ENCODE measurements around the gene RAB1B. TPM values are rescaled to one million over a fixed set of nuclear protein-coding genes. Genes with fewer than 3 reads are reported as not detected.
A peak's percentile ranks its signal among the peaks of the same experiment; 100 is the strongest.

The RAB1B gene
- total and polyA plus RNA-seq, 2 donors (not counting 1 experiment from before 2014, with no cell fraction given) = 77.1 to 77.8 TPM

DNA sequence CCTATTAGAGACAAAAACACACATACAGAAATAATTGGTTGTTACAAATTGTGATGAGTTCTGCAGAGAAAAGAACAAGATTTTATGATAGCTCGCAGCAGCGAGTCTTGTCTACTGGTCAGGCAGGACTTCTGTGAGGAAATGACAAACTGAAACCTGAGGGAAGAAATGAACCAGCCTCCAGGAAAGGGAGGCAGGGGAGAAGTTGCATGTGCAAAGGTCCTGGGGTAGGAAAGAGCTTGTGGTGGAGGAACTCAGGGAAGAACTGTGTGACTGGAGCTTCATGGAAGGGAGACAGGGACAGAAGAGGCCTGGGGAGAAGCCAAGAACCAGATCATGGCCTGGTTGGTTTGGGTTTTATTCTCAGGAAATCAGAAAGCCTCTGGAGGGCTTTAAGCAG, 9.2 kb upstream of the RAB1B start:
- H3K27ac ChIP-seq (ENCODE audit: low read length in 2 of 2) = no peak overlapping the region

DNA sequence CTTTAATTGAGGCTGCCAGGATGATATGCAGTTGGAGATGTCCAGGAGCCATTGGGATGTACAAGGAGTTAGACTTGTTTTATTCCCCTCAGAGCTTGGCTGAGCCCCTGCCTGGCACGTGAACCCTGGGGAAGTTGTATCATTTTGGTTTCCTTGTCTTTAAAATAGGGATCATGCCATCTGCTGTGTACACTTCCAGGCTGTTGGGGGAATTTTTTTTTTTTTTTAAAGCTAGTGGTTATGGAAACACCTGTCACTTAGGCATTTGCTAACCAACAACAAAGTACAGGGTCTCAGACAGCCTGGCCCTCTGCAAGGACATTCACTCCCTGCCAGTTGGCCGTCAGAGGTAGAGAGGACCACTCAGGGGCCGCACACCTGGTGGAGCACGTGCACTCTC, 8.5 kb upstream of the RAB1B start:
- intact Hi-C loops (cut with micrococcal nuclease) = no loop called here
- no peaks in the 10 kb centered on the region for H3K27me3 Mint-ChIP-seq
- Histone ChIP-seq H3K4me2 (replicated peaks; ENCODE audit: low read depth, low read length, poor library complexity, severe bottlenecking) (no peak overlapping the region), H3K4me3 (ENCODE audit: control extremely low read depth in 1 of 5, extremely low read depth in 1 of 5, insufficient read depth in 1 of 5, low read depth in 2 of 5, low read length in 4 of 5) (no peak overlapping the region), H3K9me3 (ENCODE audit: control extremely low read depth in 1 of 3, control insufficient read depth in 2 of 3, insufficient read depth in 1 of 3, low read length in 2 of 3) (no peaks in the 10 kb centered on the region), H3K27ac (ENCODE audit: low read length in 2 of 2) (no peak overlapping the region), H3K36me3 (replicated peaks in 1 of 2; ENCODE audit: control extremely low read depth in 1 of 2, control insufficient read depth in 1 of 2, extremely low read depth in 1 of 2, insufficient read depth in 2 of 2, low read length in 1 of 2) (peaks cover 0 to 39% of the 10 kb centered on the region in 2 experiments), H3K27me3 (replicated peaks in 1 of 4; ENCODE audit: control extremely low read depth in 1 of 4, control insufficient read depth in 3 of 4, insufficient read depth in 4 of 4, low read length in 3 of 4) (no peaks in the 10 kb centered on the region), H3K4me1 (ENCODE audit: control insufficient read depth in 2 of 2, insufficient read depth in 2 of 2, low read length in 2 of 2) (peaks cover 13 to 18% of the 10 kb centered on the region in 2 donors), H4K20me1 (ENCODE audit: control insufficient read depth, insufficient read depth, low read length, poor library complexity, severe bottlenecking) (peaks cover 16% of the 10 kb centered on the region), H2AFZ (ENCODE audit: insufficient read depth, low read depth, low read length, poor library complexity, severe bottlenecking) (no peak overlapping the region), H3K79me2 (ENCODE audit: control insufficient read depth, insufficient read depth, low read length) (peaks cover 7% of the 10 kb centered on the region), H3K9ac (ENCODE audit: low read length) (no peak overlapping the region)
- peaks cover 25% of the 10 kb centered on the region for H3K4me1 Mint-ChIP-seq
- no peak overlapping the region for H3K27ac Mint-ChIP-seq
- TF ChIP-seq, protein P1, sequence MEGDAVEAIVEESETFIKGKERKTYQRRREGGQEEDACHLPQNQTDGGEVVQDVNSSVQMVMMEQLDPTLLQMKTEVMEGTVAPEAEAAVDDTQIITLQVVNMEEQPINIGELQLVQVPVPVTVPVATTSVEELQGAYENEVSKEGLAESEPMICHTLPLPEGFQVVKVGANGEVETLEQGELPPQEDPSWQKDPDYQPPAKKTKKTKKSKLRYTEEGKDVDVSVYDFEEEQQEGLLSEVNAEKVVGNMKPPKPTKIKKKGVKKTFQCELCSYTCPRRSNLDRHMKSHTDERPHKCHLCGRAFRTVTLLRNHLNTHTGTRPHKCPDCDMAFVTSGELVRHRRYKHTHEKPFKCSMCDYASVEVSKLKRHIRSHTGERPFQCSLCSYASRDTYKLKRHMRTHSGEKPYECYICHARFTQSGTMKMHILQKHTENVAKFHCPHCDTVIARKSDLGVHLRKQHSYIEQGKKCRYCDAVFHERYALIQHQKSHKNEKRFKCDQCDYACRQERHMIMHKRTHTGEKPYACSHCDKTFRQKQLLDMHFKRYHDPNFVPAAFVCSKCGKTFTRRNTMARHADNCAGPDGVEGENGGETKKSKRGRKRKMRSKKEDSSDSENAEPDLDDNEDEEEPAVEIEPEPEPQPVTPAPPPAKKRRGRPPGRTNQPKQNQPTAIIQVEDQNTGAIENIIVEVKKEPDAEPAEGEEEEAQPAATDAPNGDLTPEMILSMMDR (IDR thresholded peaks at IDR 0.05) = no peak
- no peak for TF ChIP-seq EZH2 (IDR thresholded peaks at IDR 0.05; ENCODE audit: borderline replicate concordance, insufficient read depth, low read depth, low read length, poor library complexity, severe bottlenecking)
- ChIA-PET CTCF (no interaction called here), POLR2A (no interaction called here)
- WGBS (ENCODE audit: insufficient coverage) = 95% methylated on average over 4 of the region's 4 CpGs
- DNase-seq (no peak), ATAC-seq (ENCODE audit: low read depth) (no peak)
- no peak overlapping the region for H3K4me3 Mint-ChIP-seq
- H3K9me3 Mint-ChIP-seq (ENCODE audit: insufficient read depth) = no peaks in the 10 kb centered on the region

More for the DNA sequence above, 9.2 kb upstream of the RAB1B start:
- 100% methylated on average over 2 of the region's 2 CpGs for WGBS (ENCODE audit: insufficient coverage)
- H4K20me1 ChIP-seq (ENCODE audit: control insufficient read depth, insufficient read depth, low read length, poor library complexity, severe bottlenecking) = peaks cover 16% of the 10 kb centered on the region
- no peaks in the 10 kb centered on the region for H3K27me3 ChIP-seq (replicated peaks in 1 of 4; ENCODE audit: control extremely low read depth in 1 of 4, control insufficient read depth in 3 of 4, insufficient read depth in 4 of 4, low read length in 3 of 4)
- ChIA-PET CTCF (interaction anchor here (1.0 to 1.3 kb wide), 3 partner anchors 53 to 191 kb away, joined by 3 to 5 read pairs (median 3); no protein-coding TSS in a partner anchor), POLR2A (interaction anchor here (1.2 kb wide), 1 partner anchor 190 kb away, joined by 3 read pairs; no protein-coding TSS in a partner anchor)
- no peak overlapping the region for H3K9ac ChIP-seq (ENCODE audit: low read length)
- Mint-ChIP-seq H3K4me3 (peak overlapping the region; percentile 98), H3K9me3 (ENCODE audit: insufficient read depth) (no peaks in the 10 kb centered on the region), H3K4me1 (peaks cover 25% of the 10 kb centered on the region), H3K27ac (no peak overlapping the region), H3K27me3 (no peaks in the 10 kb centered on the region)
- H3K79me2 ChIP-seq (ENCODE audit: control insufficient read depth, insufficient read depth, low read length) = peaks cover 7% of the 10 kb centered on the region
- DNase-seq = no peak
- TF ChIP-seq EZH2 (IDR thresholded peaks at IDR 0.05; ENCODE audit: borderline replicate concordance, insufficient read depth, low read depth, low read length, poor library complexity, severe bottlenecking) = no peak
- TF ChIP-seq, protein P1 (IDR thresholded peaks at IDR 0.05) = no peak
- no peaks in the 10 kb centered on the region for H3K9me3 ChIP-seq (ENCODE audit: control extremely low read depth in 1 of 3, control insufficient read depth in 2 of 3, insufficient read depth in 1 of 3, low read length in 2 of 3)
- peaks cover 13 to 18% of the 10 kb centered on the region in 2 donors for H3K4me1 ChIP-seq (ENCODE audit: control insufficient read depth in 2 of 2, insufficient read depth in 2 of 2, low read length in 2 of 2)
- H3K4me2 ChIP-seq (replicated peaks; ENCODE audit: low read depth, low read length, poor library complexity, severe bottlenecking) = no peak overlapping the region
- peaks cover 0 to 34% of the 10 kb centered on the region in 2 experiments for H3K36me3 ChIP-seq (replicated peaks in 1 of 2; ENCODE audit: control extremely low read depth in 1 of 2, control insufficient read depth in 1 of 2, extremely low read depth in 1 of 2, insufficient read depth in 2 of 2, low read length in 1 of 2)
- intact Hi-C loops (cut with micrococcal nuclease) = no loop called here
- no peak overlapping the region for H3K4me3 ChIP-seq (ENCODE audit: control extremely low read depth in 1 of 5, extremely low read depth in 1 of 5, insufficient read depth in 1 of 5, low read depth in 2 of 5, low read length in 4 of 5)
- no peak for ATAC-seq (ENCODE audit: low read depth)
- H2AFZ ChIP-seq (ENCODE audit: insufficient read depth, low read depth, low read length, poor library complexity, severe bottlenecking) = no peak overlapping the region

All from B cell (primary cell).